ENCODE results near the gene CDC27.
"Not testable (repeated sequence)": the region's sequence is repeated elsewhere in the genome, so short reads cannot be mapped to it uniquely, and the experiment has no call there.

The CDC27 gene, protein sequence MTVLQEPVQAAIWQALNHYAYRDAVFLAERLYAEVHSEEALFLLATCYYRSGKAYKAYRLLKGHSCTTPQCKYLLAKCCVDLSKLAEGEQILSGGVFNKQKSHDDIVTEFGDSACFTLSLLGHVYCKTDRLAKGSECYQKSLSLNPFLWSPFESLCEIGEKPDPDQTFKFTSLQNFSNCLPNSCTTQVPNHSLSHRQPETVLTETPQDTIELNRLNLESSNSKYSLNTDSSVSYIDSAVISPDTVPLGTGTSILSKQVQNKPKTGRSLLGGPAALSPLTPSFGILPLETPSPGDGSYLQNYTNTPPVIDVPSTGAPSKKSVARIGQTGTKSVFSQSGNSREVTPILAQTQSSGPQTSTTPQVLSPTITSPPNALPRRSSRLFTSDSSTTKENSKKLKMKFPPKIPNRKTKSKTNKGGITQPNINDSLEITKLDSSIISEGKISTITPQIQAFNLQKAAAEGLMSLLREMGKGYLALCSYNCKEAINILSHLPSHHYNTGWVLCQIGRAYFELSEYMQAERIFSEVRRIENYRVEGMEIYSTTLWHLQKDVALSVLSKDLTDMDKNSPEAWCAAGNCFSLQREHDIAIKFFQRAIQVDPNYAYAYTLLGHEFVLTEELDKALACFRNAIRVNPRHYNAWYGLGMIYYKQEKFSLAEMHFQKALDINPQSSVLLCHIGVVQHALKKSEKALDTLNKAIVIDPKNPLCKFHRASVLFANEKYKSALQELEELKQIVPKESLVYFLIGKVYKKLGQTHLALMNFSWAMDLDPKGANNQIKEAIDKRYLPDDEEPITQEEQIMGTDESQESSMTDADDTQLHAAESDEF

DNA sequence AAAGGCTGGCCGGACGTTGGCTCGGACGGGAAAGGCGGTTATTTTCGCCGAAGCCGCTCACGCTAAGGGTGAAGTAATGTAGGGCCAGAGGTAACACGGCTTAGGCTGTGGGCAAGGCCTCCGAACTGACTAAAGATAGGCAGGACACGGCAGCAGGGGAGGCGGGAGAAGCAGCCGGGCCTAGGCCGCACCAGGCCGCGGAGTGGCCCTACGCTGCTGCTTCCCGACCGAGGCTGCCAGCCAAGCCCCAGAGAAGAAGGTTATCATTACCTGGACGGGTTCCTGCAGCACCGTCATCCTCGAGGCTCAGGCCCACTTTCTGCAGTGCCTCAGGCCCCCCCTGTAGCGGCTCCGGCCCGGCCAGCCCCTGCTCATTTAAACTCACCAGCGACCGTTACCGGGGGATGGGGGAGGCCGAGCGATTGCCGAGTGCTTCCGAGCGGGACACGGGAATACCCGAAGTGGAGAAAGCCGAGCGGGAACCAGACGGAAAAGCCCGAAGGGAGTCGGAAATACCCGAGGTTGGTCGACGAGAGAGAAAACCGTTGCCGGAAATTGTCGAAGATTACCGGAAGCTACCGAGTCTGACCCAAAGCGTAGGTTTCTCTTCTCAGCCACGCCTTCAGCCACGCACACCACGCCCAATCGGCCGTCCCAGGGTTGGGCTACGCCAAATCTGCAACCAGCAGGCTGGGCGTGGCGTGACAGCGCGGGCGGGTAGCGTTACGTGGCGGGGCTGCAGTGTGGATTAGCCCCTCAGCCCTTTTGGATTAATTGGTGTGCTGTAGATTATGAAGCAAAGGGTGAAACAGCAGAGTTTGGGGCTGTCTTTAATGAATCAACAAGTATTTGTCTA lies at the start of gene CDC27:
TSS of gene CDC27 (minus strand) at position 420 of the 856 bp plus-strand sequence. CDS start at position 297, 123 bp downstream.
- peak; percentile 100 for DNase-seq

DNA sequence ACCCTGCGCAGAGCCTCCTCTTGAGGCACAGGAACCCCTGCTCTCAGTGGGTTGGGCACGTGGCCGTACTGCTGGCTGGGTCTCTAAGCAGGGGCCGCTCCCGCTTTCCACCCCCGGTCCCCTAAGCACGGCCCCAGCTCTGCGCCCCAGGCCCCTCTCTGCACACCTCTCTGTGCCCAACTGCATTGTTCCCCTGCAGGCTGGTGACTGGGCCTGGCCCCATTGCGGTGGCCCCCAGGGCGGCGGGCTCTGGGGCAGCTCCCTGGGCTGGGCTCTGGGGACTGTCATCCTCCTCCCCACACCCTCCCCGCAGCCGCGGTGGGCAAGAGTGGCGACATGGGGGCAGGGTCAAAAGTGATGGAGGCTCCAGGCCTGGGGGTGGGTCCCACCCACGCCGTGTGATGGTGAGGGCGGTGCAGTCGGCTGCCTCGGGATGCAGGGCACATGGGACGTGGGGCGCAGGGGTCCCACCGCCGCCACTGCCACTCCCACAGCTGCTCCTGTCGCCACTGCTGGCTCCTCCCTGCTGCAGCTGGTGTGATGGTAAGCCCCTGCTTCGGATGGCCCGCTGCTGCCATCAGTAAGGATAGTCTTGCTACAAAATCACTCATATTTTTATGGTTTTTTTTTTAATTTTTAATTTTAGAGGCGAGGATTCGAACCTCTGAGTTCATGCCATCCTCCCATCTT lies 49.4 kb upstream of the CDC27 start:
- DNase-seq: no peak

DNA sequence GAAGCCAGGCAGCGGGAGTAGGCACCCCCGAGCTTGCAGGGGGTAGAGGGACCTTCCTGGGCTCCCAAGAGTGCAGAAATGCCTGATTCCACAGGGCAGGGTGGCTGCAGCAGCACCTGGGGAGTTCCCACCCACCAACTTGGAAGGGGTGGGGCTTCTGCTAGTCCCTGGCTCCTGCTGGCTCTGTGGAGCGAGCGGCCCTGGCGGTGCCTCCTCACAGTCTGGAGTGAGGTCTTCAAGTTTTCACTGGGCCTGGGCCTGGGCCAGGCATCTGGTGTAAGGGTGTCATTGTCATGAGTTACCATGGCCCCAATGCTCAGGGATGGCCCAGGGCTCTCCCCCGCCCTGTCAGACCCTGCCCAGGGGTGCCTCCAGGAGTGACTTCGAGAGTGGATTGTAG lies 48.7 kb upstream of the CDC27 start:
- DNase-seq: no peak

DNA sequence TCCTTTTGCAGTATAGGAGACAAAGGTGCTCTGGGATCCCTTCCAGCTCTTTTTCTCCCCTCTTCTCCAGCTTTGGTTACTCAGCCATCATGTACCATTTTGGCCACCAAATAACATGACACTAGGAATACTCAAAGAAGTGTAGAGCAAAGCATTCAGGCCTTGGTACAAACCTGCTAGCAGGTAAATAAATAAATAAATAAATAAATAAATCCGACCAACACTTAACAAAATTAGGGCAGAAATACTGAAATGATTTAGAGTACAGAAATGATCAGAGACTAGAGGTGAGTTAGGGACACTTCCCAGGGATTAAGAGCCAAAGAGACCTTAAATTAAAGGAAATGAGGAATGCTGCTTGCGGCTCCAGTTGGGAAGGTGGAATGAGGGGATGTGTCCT lies 46.8 kb upstream of the CDC27 start:
- DNase-seq: no peak

DNA sequence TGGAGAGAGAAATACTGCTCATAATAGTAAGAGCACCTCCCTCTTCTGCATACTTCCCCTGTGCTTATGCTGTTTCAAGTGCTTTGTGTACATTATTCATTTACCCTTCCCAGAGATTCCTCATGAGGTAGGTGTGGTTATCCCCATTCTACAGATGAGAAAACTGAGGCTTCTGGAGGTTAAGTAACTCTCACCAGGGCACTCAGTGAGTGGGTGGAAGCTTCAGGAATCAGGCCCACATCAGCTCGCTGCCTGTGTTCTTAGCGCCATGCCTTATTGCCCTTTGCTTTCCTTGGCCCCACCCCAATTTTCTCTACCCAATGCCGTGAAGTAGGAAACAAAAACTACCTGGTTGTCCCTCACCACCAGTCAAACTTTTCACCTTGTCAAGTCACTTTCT lies 46.4 kb upstream of the CDC27 start:
- DNase-seq: no peak

DNA sequence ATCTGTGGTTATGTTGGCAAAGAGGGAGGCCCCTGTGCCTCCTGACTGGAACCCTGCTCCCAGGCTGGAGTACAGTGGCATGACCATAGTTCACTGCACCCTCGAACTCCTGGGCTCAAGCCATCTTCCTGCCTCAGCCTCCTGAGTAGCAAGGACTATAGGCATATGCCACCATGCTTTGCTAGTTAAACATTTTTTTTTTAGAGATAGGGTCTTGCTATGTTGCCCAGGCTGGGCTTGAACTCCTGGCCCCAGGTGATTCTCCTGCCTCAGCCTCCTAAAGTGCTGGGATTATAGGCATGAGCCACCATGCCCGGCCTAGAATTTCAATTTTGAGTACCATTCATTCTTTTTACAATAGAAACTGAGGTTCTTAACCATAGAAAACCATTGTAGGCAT lies 43.4 kb upstream of the CDC27 start:
- no peak for DNase-seq

DNA sequence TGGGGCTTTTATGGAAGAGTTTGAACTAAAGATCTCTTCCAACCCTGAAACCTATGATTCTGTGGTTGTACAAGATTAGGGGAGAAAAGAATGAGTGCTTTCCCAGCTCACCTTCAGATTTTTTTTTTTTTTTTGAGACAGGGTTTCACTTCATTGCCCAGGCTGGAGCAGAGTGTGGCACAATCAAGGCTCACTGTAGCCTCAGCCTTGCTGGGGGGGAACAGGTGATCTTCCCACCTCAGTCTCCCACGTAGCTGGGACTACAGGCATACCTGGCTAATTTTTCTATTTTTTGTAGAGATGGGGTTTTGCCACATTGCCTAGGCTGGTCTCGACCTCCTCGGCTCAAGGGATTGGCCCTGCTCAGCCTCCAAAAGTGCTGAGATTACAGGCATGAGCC lies 42.8 kb upstream of the CDC27 start:
- DNase-seq: no peak

DNA sequence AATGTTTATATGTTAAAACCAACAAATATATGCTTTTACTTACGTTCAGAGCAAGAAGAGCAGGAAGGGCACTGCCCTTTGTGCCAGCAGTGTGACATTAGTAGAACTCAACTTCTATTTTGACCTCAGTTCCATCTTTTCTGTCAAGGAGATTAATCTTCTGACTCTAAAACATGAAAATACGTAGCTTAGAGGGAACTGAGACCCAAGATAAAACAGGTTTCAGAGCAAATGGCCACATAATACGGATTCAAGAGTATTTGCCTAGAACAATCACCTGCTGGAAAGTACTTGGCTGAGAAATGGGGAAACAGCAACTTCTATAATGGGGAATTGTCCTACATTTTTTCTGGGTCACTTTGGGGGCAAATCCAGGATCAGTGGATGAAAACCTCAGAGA lies 42.2 kb upstream of the CDC27 start:
- no peak for DNase-seq

DNA sequence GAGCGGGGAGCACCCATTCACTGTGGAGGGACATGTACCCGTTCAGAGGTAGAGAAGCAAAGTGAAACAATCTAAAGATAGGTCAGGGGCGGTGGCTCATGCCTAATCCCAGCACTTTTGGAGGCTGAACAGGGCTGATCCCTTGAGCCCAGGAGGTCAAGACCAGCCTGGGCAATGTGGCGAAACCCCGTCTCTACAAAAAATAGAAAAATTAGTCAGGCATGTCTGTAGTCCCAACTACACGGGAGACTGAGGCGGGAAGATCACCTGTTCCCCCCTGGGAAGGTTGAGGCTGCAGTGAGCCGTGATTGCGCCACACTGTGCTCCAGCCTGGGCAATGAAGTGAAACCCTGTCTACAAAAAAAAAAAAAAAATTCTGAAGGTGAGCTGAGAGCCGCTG lies 41.8 kb upstream of the CDC27 start:
- no peak for DNase-seq

DNA sequence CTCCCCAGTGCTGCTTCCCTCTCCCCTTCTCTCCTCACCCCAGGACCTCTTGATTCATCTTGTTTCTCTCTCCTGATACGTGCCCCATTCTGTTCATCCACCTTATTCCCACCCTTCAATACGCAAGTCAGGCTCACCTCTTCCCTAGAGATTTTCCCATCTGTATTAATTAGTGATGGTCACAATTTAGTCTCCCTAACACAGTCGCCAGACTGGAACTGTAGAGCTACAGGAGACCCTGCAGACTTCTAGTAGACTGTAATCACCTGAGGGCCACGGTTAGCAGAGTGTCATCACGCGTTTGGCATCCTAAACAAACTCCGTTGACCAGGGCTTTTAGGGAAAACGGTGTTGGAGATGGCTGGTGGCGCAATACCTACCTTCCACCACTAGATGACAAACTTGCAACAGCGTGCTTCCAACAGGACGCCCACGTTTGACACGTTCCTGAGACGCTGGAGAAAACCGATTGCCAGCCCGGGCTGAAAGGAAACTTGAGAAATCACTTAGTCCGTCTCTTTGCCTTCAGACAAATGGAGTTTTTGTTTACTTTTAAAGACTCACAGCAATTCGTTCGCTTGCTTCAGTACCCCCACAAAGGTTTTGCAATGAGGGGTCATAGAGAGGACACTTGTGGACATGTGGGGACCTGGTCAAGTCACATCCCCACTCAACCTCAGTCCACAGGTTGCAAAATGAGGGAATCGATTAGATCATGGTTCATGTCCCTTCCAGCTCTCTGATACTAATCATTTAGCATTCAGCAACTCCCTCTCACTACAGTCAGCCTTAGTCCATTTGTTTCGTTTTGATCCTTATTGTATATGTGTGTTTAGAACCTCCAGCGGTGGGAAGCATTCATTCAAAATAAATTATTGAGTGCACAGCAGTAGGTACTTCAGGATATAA lies 40.7 kb upstream of the CDC27 start:
- DNase-seq: peak; percentile 57

DNA sequence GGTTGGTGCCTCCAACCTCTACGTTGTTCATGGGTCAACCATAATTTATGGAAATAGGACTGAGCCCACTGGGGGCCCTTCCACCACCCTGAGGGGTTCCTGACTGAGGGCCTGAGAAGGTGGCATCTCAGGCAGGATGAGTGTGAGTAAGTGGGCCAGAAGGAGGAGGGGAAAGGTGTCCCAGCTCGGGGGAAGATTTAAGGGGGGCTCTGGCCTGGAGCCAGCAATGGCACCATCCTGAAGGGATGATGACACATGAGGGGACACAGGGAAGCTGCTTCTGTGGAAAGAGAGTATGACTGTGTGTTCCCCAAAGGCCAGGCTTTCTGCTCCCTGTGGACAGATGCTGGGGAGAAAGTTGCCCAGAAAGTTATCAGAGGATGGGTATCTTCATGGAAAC lies 38.8 kb upstream of the CDC27 start:
- no peak for DNase-seq

DNA sequence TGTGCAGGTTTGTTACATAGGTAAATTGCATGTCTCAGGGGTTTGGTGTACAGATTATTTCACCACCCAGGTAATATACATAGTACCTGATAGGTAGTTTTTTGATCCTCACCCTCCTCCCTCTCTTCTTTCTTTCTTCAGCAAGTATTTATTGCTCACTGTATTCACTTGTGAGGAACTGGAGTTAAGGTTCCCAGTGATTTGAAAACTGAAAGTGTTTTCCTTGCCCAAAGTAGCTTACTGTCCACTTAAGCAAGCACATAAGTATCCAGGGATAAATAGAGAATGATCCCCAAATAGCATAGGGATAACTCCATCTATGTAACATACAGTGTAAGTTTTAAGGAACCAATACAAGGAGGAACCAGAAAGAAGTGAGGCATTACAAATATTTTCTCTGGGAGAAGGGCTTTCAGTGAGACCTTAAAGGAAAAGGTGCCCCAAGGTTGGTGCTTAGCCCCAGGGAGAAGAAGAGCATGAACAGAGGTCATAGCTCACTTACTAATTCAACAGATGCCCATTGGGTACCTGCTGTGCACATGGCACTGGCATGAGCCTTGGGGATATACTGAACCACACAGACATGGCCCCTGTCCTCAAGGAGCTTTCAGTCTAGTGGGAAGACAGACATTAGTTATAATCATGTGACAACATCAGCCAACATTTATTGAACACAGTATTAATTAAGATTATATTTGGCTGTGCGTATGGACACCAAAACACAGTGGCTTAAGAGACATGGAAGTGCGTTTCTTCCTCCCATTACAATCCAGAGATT lies 37.0 kb upstream of the CDC27 start:
- no peak for DNase-seq

DNA sequence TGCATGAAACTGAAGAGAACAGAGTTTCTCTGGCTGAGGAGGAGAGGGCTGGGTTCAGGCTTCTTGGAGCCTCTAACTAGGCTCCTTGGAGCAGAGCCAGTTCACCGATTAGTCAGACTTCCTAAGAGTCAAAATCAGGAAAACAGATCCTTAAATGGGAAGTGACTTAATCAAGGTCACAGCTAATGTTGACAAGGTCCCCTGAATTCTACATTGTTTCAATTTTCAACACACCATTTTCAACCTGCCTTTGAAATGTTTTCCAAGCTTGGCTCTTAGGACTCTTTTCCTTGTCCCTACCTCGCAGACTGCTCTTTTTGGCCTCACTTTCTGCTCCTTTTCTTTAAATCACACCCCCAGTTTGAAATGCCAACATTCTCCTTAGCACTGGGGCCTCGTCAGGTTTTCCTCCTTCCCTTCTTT lies 36.4 kb upstream of the CDC27 start:
- no peak for DNase-seq

DNA sequence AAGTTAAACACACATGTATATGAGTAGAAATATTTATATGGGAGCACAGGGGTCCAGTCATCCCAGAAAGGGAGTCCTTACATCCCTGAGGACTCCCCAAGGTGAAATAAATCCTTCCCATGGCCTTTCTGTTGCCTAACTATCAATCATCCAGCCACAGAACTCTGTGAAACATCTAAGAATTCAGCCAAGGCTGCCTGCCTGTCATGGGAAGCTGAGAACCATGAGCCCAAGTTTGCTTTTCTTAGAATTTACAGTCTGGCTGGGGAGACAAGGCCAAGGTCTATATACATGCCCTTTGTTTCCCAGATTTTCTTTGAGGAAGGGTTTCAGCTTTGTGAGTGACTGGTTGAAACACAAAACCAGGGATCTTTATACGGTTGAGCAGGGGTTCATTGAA lies 35.9 kb upstream of the CDC27 start:
- no peak for DNase-seq

DNA sequence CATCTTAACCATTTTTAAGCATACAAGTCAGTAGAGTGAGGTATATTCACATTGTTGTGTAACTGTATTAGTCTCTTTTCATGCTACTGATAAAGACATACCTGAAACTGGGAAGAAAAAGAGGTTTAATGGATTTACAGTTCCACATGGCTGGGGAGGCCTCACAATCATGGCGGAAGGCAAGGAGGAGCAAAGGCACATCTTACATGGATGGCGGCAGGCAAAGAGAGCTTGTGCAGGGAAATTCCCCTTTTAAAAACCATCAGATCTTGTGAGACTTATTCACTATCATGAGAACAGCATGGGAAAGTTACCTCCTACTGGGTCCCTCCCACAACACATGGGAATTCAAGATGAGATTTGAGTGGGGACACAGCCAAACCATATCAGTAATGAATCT lies 35.0 kb upstream of the CDC27 start:
- DNase-seq: not testable (repeated sequence)

DNA sequence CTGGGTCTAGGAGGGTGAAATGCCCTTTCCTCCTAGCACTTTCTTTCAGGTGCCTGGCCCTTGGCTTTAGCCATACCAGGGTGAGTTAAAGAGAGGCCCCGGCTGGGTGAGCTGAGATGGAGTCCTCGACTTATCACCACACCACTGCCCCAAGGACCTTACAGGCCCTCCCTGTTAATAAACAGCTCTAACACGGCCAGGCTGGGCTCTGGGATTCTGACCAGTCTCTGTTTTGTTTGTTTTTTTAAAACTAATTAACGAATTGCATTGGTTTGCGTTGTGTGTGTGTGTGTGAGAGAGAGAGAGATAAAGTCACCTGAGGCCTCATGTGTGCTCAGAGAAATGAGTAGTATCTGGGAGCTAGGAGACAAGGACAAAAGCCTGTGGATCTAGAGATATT lies 34.4 kb upstream of the CDC27 start:
- DNase-seq: no peak

DNA sequence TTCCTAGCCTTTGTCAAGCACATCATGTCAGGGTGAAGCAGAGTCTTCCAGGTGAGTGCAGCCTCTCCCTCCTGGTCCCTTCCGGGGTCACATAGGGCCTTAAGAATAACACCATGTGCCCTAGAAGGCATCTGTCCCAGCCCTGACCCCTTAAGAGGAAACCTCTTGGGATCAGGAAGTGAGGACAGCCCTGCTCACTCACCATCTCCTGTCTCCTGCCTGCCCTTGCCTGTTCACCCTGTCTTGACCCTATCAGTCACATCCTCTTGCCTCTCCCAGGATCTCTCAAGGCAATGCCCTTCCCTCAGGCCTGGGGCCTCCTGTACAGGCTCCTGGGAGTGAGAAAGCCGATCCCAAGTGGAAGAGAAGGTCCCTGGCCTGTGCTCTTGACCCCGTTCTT lies 33.9 kb upstream of the CDC27 start:
- DNase-seq: no peak

DNA sequence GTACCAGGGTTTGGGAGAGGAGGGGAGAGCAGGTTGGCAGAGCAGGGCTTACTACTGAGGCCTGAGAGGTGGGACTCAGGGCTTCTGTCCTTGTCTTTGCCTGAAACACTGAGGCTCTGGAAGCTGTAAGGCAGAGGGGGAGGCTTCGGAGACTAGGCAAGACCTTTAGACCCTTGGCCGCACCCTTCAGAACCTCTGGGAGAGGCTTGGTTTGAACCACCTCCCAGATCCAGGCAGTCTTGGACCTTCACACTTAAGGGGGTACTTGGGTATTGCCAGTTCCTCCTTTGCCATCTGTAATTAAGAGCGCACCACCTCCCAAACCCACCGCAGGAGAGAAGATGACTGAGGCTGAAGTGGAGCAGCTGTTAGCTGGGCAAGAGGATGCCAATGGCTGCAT lies 33.0 kb upstream of the CDC27 start:
- no peak for DNase-seq

DNA sequence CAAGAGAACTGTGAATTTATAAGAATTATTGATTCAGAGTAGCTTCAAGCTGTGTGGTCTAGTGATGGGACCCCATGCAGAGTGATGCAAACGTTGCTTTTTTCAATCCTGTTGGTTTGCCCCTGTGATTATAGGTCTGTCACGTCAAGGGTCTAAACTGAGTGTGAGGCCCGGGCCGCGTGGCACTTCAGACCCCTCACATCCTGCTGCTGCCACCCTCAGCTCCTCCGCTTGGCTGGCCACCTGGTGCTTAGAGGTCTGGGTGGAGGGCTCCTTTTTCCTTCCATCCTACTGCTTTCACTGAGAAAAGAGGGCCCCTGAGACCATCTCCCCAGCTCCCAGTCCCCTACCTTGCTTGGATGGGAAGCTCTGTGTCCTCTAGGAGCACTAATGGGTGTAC lies 32.1 kb upstream of the CDC27 start:
- DNase-seq: no peak

DNA sequence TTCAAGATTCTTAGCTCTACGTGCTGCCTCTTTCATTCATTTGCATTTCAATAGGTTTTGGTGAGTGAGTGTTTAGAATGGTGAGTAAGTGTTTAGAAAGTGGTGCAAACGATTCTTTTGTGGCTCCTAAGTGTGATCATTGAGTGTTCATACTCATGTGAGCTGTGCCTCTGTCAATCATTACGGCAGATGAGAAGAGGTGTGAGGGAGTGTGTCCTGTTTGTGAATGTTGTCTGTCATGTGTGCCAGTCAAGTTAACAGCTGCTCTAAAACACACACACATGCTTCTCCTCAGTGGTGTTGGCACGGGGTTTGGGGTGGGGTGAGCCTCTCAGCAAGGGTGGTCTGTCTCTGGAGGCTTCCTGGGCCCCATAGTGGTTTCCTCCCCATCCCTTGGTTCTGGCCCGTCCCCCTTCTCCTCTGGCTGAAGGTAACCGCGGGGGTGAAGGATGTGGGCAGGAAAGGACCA lies 31.5 kb upstream of the CDC27 start:
- DNase-seq: no peak

All from activated CD4-positive, CD25-positive, alpha-beta regulatory T cell treated with anti-CD3 and anti-CD28 coated beads, Interleukin-2, amount 50 U/mL, for 72 hours (primary cell).